IPS-15b (cell line): ENCODE data around the gene MMAB.

Experiments
- H3K27me3 ChIP-seq: one replicate; pipeline ENCODE4 v1.6.1; 2013; ENCODE audit warnings: low read length; ENCODE audit not compliant: control insufficient read depth, insufficient read depth
- H3K36me3 ChIP-seq: one replicate; pipeline ENCODE4 v1.6.1; 2013; ENCODE audit warnings: low read length; ENCODE audit not compliant: control insufficient read depth, insufficient read depth
- H3K4me1 ChIP-seq: one replicate; pipeline ENCODE4 v1.6.1; 2013; ENCODE audit warnings: mild to moderate bottlenecking, low read length; ENCODE audit not compliant: control insufficient read depth, insufficient read depth
- H3K4me3 ChIP-seq: one replicate; pipeline ENCODE4 v1.5.1; 2013; ENCODE audit warnings: low read depth, low read length
- H3K9ac ChIP-seq: one replicate; pipeline ENCODE4 v1.6.1; 2013; ENCODE audit warnings: low read depth, mild to moderate bottlenecking, low read length
- H3K9me3 ChIP-seq: one replicate; pipeline ENCODE4 v1.6.1; 2013; ENCODE audit warnings: mild to moderate bottlenecking, low read length; ENCODE audit not compliant: control insufficient read depth, insufficient read depth

MMAB gene

DNA sequence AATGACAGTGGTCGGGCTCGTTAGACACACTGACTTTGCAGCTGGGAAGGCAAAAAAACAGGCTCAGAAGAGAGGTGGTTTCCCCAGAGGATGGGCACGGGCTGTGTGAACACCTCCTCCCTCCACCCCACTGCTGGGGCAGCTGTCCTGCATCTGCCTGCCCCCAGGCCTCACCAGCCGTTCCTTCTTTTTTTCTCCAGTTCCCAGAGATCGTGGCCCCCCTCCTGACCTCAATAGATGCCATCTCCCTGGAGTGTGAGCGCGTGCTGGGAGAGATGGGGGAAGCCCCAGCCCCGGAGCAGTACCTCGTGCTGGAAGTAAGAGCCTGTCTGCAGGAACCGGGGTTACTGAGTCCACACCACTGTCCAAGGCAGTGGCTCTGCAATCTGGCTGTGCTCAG is 17.7 kb upstream of the MMAB start:
- H3K36me3 ChIP-seq = peaks cover 13% of the 10 kb centered on the region
- H3K4me1 ChIP-seq = no peaks in the 10 kb centered on the region
- H3K9me3 ChIP-seq = no peaks in the 10 kb centered on the region
- H3K4me3 ChIP-seq = no peak overlapping the region
- H3K9ac ChIP-seq = no peak overlapping the region
- H3K27me3 ChIP-seq = no peaks in the 10 kb centered on the region

DNA sequence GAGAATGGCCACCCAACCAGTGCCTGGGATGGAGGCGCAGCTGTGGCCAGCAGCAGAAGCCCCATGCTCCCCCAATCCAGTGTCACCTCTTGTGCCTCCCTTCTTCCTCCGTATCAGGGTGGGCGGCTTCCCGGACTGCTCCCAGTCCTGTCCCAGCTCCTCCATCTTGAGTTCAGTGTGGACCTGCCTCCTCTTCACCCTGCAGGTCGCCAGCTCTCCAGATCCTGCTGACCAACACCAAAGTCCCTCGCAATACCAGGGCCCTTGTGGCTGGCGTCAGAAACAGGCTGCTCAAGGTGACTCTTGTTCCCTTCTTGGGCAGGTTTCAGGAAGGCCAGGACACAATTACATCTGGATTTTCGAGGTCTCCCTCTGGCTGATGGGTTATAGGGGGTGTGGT is 17.3 kb upstream of the MMAB start:
- Histone ChIP-seq H3K4me1 (no peaks in the 10 kb centered on the region), H3K9me3 (no peaks in the 10 kb centered on the region), H3K9ac (no peak overlapping the region), H3K4me3 (no peak overlapping the region), H3K27me3 (no peaks in the 10 kb centered on the region), H3K36me3 (peaks cover 13% of the 10 kb centered on the region)

DNA sequence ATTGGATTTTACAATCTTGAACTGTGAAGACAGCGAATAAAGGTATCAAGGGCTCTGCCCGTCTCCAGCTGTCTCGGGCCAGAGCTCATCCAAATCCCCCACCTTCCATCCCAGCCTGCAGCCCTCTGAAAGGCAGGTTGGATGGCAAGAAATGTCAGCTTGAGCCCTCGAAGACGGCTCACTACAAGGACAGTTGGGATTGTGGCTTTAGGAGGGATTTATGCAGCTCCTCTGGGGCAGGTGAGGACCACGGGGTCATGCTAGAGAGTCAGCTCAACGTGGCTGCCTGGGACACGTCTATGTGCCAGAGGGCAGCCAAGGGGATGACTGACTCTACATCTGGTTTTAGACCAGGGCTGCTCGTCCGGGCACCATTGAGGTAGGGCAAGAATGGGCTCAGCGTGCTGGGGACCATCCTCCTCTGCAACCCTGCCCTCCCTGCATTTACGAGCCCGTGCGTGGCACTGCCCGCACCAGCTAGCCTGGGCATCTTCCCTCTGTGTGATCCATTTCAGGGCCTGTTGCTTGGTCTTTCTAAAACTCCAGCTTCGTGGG is 16.5 kb upstream of the MMAB start:
- no peaks in the 10 kb centered on the region for H3K4me1 ChIP-seq
- no peak overlapping the region for H3K9ac ChIP-seq
- no peak overlapping the region for H3K4me3 ChIP-seq
- no peaks in the 10 kb centered on the region for H3K27me3 ChIP-seq
- peaks cover 13% of the 10 kb centered on the region for H3K36me3 ChIP-seq
- H3K9me3 ChIP-seq = no peaks in the 10 kb centered on the region

DNA sequence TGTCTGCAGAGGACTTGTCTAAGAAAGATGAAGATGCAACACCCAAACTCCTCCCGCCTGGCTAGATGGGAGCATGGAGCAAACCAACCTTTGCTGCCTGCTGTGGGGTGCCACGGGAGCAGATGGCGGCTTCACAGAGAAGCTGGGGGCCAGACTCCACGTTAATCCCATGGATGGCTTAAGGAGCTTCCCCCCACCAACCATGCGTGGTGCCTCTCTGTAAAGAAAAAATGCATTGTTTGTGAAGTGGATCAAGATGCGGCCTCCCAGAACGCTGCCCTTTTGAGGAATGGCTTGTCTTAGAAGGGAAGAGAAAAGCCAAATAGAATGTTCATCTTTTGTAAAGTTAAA is 15.9 kb upstream of the MMAB start:
- Histone ChIP-seq H3K4me1 (no peaks in the 10 kb centered on the region), H3K27me3 (no peaks in the 10 kb centered on the region), H3K9me3 (no peaks in the 10 kb centered on the region), H3K36me3 (peaks cover 13% of the 10 kb centered on the region), H3K4me3 (no peak overlapping the region), H3K9ac (no peak overlapping the region)

DNA sequence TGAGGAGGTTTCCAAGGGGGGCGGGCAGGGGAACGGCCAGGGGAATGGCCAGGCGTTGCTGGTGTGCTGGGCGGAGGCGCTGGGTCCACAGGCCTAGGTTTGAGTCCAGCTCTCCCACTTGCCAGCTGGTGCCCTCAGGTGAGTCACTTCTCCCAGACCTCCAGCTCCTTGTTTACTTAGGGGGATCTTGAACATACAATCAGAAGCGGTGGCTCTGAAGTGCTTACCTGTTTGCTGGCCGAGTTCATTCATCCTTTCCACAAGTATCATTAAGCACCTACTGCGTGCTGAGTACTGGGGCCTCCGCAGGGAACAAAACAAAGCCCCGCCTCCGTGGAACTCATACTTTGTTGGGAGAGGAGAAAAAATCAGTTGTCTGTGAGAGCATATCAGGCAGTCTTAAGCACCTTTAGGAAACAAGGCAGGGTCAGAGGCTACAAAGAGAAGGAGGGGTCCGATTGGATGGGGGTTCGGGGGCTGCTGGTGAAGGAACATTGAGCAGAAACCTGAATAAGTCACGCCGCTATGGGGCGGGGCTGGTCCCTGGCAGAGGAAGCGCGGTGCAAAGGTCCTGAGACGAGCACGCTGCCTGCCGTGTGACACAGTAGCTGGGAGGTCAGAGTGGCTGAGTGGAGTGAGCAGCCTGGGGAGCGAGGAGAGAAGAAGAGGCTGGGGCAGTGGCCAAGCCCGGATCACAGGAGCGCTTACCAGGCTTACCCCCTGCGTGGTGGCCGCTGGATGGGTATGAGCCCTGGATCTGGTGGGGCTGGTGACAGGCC is 15.3 kb upstream of the MMAB start:
- no peaks in the 10 kb centered on the region for H3K27me3 ChIP-seq
- peaks cover 15% of the 10 kb centered on the region for H3K36me3 ChIP-seq
- no peak overlapping the region for H3K4me3 ChIP-seq
- H3K4me1 ChIP-seq = no peaks in the 10 kb centered on the region
- no peaks in the 10 kb centered on the region for H3K9me3 ChIP-seq
- no peak overlapping the region for H3K9ac ChIP-seq

DNA sequence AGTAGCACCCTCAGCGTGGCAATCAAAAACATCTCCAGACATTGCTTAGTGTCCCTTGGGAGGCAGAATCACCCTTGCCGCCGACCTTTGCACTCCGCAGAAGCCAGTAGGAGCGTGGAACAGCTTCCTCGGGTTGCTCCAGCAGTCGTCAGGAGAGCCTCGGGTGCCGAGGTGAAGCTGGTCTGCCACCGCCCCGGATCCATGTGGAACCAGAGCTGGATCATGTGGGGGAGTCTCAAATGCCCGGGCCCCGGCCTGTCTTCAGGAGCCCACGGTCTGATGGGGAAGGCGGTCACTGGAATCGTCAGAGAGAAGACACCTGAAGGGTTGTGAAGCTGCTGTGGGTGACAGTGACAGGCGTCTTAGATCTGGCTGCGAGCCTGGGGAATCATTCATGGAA is 14.6 kb upstream of the MMAB start:
- no peak overlapping the region for H3K4me3 ChIP-seq
- no peaks in the 10 kb centered on the region for H3K4me1 ChIP-seq
- H3K27me3 ChIP-seq = no peaks in the 10 kb centered on the region
- H3K9me3 ChIP-seq = no peaks in the 10 kb centered on the region
- no peak overlapping the region for H3K9ac ChIP-seq
- H3K36me3 ChIP-seq = peaks cover 16% of the 10 kb centered on the region

DNA sequence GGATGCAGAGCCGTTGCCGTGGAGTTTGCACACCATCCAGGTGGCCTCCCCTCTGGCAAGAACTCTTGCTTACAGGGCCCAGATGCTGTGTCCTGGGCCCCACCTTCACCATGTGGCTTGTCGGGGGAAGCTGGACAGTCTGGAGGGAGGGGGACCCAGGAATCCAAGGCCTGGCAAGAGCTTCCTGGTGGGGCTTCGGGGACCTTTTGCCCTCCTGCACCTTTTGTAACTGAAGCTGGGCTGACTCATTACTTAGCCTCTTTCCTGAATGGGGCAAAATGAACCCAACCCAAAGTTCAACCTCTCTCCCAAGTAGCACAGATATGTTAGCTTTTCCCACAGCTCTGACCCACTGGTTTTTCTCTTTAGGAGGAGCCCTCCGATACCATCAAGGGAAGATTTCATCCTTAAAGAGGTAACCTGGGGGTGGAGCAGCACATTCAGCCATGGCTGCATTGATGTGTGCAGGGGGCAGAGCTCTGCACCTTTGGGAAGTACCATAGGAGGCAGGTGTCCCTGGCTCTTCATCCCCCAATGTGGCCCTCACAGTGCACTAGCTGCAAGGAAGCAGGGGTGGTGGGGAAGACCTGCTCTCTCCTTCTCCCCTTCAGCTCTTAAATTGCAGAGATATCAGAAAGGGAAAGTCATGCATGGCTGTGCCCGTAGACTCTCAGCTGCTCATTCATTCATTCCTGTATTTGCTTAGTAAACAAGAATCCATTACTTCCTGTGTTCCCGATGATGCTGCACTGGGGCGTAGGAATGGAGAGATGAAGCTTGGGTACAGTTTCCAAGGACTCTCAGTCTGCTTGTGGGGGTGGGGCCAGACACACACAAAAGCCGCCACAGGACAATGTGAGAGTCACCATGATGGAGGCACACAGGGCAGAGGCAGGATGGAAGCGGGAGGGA is 13.3 kb upstream of the MMAB start:
- no peak overlapping the region for H3K4me3 ChIP-seq

DNA sequence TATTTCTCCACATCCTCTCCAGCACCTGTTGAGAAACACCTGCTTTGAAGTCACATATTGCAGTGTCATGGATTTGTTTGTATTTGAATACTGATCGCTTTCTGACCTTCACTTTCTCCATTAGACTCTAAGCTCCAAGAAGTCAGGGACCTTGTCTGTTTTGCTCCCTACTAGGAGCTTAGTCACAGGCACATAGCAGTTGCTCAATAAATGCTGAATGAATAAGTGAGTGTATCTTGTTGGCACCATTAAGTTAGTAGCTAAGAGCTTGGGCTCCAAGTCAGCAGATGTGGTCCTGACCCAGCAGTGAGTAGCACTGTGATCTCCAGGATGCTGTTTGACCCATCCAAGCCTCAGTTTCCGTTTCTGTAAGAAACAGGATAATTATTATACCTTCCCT is 10.4 kb upstream of the MMAB start:
- H3K27me3 ChIP-seq = no peaks in the 10 kb centered on the region
- H3K9me3 ChIP-seq = no peaks in the 10 kb centered on the region
- H3K4me1 ChIP-seq = no peaks in the 10 kb centered on the region
- no peak overlapping the region for H3K4me3 ChIP-seq
- no peak overlapping the region for H3K9ac ChIP-seq
- H3K36me3 ChIP-seq = peaks cover 14% of the 10 kb centered on the region

More for the DNA sequence above, 13.3 kb upstream of the MMAB start:
- Histone ChIP-seq H3K27me3 (no peaks in the 10 kb centered on the region), H3K9ac (no peak overlapping the region), H3K9me3 (no peaks in the 10 kb centered on the region), H3K4me1 (no peaks in the 10 kb centered on the region), H3K36me3 (peaks cover 16% of the 10 kb centered on the region)

DNA sequence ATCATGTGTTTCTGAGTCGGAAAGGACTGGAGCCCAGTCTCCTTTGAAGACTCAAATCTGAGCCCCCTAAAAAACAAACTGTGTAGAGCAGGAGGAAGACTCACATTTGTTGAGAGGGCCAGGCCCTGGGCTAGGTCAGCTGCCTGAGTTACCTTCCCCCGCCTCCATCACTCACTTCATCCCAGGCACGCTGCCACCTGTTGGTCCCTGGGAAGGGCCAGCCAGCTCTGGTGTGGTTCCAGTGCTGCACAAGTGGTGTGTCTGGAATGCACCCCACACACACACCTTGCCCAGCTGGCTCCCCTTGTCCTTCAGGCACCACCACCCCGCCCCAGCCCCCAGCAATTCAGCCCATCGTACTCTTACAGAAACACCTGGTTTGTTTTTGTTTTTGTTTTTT is 9.3 kb upstream of the MMAB start:
- Histone ChIP-seq H3K9ac (no peak overlapping the region), H3K4me1 (no peaks in the 10 kb centered on the region), H3K36me3 (peaks cover 15% of the 10 kb centered on the region)

DNA sequence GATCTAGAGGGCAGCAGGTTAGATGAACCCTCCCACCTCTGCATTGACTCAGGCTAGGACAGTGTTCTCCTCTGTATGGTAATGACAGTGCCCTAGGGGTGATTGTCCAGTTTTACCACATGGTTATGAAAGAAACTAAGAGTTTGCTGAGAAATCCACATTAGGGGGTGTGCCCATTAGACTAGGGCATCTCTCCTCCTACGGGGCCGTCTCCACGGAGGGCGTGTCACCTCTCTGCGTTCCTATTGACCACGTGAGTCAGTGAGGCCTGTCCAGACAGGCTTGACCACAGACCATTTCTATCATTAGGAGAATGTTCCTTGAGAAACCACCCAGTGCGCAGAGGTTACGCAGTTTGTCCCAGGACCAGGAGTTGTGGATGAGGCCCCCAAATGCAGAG is 8.6 kb upstream of the MMAB start:
- Histone ChIP-seq H3K9ac (no peak overlapping the region), H3K9me3 (no peaks in the 10 kb centered on the region), H3K4me1 (no peaks in the 10 kb centered on the region), H3K36me3 (peaks cover 16% of the 10 kb centered on the region), H3K4me3 (no peak overlapping the region), H3K27me3 (no peaks in the 10 kb centered on the region)

More for the DNA sequence above, 9.3 kb upstream of the MMAB start:
- Histone ChIP-seq H3K4me3 (no peak overlapping the region), H3K9me3 (no peaks in the 10 kb centered on the region), H3K27me3 (no peaks in the 10 kb centered on the region)

DNA sequence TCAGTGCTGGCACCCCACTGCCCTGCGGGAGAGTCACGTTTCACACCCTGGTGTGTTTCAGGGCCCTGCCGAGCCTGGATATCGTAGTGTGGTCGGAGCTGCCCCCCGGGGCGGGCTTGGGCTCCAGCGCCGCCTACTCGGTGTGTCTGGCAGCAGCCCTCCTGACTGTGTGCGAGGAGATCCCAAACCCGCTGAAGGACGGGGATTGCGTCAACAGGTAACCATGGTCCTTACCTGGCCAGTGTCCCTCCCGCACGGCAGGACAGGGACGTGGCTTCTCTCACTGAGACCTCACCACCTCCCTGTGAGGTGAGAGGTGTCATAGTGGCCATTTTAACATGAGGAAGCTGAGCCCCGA is 8.0 kb upstream of the MMAB start:
- Histone ChIP-seq H3K9ac (no peak overlapping the region), H3K4me3 (no peak overlapping the region), H3K36me3 (peaks cover 16% of the 10 kb centered on the region)

More for the DNA sequence above, 8.0 kb upstream of the MMAB start:
- no peaks in the 10 kb centered on the region for H3K9me3 ChIP-seq
- no peaks in the 10 kb centered on the region for H3K4me1 ChIP-seq
- no peaks in the 10 kb centered on the region for H3K27me3 ChIP-seq
